Measurements from ENCODE around the gene CNTN4. TPM values are rescaled to one million over a fixed set of nuclear protein-coding genes. Genes with fewer than 3 reads are reported as not detected.

CNTN4 gene
- total and polyA plus RNA-seq, 2 donors (not counting 3 experiments of a cell fraction or from before 2014, with no cell fraction given), result not detected

GRCh38 chr3:2446146-2446545, 347.5 kb downstream of the CNTN4 start:
- ChIA-PET POLR2A (no interaction called here), CTCF (no interaction called here)
- Histone ChIP-seq H3K36me3 (ENCODE audit: control insufficient read depth in 2 of 2, extremely low read depth in 1 of 2, insufficient read depth in 2 of 2, low read length in 2 of 2) (no peaks in the 10 kb centered on the region), H3K4me1 (ENCODE audit: control insufficient read depth, extremely low read depth, insufficient read depth, low read length) (no peaks in the 10 kb centered on the region), H3K9me1 (replicated peaks; ENCODE audit: control insufficient read depth, extremely low read depth, insufficient read depth, low read length) (no peaks in the 10 kb centered on the region), H2AFZ (ENCODE audit: low read depth, low read length) (no peak overlapping the region), H3K79me2 (ENCODE audit: control insufficient read depth, insufficient read depth, low read length) (no peaks in the 10 kb centered on the region), H3K27ac (ENCODE audit: insufficient read depth, low read depth, low read length) (no peak overlapping the region), H4K20me1 (replicated peaks; ENCODE audit: control insufficient read depth, extremely low read depth, insufficient read depth, low read length) (no peaks in the 10 kb centered on the region), H3K27me3 (ENCODE audit: control insufficient read depth in 2 of 2, insufficient read depth in 2 of 2, low read length in 2 of 2) (no peaks in the 10 kb centered on the region), H3K9me3 (replicated peaks; ENCODE audit: control insufficient read depth, insufficient read depth, low read length) (peaks cover 8% of the 10 kb centered on the region), H3K9ac (replicated peaks; ENCODE audit: extremely low read depth, insufficient read depth, low read length) (no peak overlapping the region), H3K4me2 (ENCODE audit: insufficient read depth, low read length) (no peak overlapping the region), H3K4me3 (replicated peaks in 1 of 3; ENCODE audit: insufficient read depth in 1 of 3, low read depth in 1 of 3, low read length in 3 of 3) (no peak overlapping the region)
- intact Hi-C loops (cut with micrococcal nuclease), result no loop called here
- DNase-seq (ENCODE audit: low read depth, low spot score) (no peak), FAIRE-seq (no peak)
- BruUV-seq (replicated peaks), result no TSS peak
- no peak for TF ChIP-seq JUN (IDR thresholded peaks at IDR 0.05; ENCODE audit: borderline replicate concordance, insufficient read depth, insufficient read length, low read depth)
- TF ChIP-seq, protein P1, sequence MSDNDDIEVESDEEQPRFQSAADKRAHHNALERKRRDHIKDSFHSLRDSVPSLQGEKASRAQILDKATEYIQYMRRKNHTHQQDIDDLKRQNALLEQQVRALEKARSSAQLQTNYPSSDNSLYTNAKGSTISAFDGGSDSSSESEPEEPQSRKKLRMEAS (IDR thresholded peaks at IDR 0.05; ENCODE audit: insufficient read depth, insufficient read length), result no peak
- no peak for TF ChIP-seq GATA2 (IDR thresholded peaks at IDR 0.05; ENCODE audit: insufficient read depth, insufficient read length, low read depth, low read length)
- TF ChIP-seq POLR2A (IDR thresholded peaks at IDR 0.05; ENCODE audit: low read depth, low read length), result no peak
- no peak for TF ChIP-seq CTCF (IDR thresholded peaks at IDR 0.05; ENCODE audit: extremely low read depth in 1 of 2, insufficient read depth in 1 of 2, low read depth in 1 of 2, low read length in 2 of 2)
- TF ChIP-seq POLR2AphosphoS5 (IDR thresholded peaks at IDR 0.05; ENCODE audit: insufficient read depth, low read depth, low read length), result no peak
- no peak for TF ChIP-seq FOS (IDR thresholded peaks at IDR 0.05; ENCODE audit: borderline replicate concordance, insufficient read depth, low read length)
- no peak for TF ChIP-seq MYC (IDR thresholded peaks at IDR 0.05; ENCODE audit: low read depth, low read length)
- no peak for TF ChIP-seq EZH2 (IDR thresholded peaks at IDR 0.05; ENCODE audit: borderline replicate concordance, low read depth, low read length, severe bottlenecking)
- dilution Hi-C loops (cut with MboI; ENCODE audit: extremely low pct_ligation_motif_present, low sequenced_read_pairs), result no loop called here

Measured in endothelial cell of umbilical vein (primary cell).